ENCODE results near the gene TMEM39B.
"Not testable (repeated sequence)": the region's sequence is repeated elsewhere in the genome, so short reads cannot be mapped to it uniquely, and the experiment has no call there.

Gene TMEM39B

GRCh38 chr1:32113436-32113835 is 40.7 kb downstream of the TMEM39B start:
- not testable (repeated sequence) for DNase-seq

DNA sequence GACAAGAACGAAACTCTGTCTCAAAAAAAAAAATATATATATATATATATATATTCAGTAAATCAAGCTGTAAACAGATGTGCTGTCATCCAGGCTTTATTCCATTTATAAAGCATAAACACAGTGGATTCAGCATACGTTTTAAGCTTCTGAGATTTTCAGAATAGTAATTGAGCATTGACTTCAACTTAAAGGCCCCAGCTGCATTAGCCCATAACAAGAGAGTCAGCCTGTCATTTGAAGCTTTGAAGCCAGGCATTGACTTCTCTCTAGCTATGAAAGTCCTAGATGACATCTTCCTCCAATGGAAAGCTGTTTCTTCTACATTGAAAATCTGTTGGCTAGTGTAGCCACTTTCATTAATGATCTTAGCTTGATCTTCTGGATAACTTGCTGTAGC is 41.7 kb downstream of the TMEM39B start:
- DNase-seq: no peak

GRCh38 chr1:32115496-32115895 is 42.8 kb downstream of the TMEM39B start:
- no peak for DNase-seq

DNA sequence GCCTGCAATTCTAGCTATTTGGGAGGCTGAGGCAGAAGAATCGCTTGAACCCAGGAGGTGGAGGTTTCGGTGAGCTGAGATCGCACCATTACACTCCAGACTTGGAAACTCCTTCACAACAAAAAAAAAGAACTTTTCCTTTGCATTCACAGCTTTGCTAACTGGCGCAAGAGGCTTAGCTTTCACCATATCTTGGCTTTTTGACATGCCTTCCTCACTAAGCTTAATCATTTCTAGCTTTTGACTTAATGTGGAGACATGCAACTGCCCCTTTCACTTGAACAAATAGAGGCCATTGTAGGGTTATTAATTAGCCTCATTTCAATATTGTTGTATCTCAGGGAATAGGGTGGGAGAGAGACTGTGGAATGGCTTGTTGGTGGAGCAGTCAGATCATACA is 43.8 kb downstream of the TMEM39B start:
- no peak for DNase-seq

- no peak for DNase-seq
Observed at GRCh38 chr1:32122151-32122550, 49.4 kb downstream of the TMEM39B start.

DNA sequence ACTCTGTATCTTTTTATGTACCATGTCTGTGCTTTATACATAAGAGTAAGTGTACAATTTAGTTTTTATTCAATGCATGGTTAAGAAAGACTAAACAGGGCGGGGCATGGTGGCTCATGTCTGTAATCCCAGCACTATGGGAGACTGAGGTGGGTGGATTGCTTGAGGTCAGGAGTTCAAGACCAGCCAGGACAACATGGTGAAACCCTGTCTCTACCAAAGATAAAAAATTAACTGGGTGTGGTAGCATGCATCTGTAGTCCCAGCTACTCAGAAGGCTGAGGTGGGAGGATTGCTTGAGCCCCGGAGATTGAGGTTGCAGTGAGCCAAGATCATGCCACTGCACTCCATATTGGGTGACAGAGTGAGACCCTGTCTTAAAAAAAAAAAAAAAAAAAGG is 50.6 kb downstream of the TMEM39B start:
- DNase-seq: not testable (repeated sequence)

DNA sequence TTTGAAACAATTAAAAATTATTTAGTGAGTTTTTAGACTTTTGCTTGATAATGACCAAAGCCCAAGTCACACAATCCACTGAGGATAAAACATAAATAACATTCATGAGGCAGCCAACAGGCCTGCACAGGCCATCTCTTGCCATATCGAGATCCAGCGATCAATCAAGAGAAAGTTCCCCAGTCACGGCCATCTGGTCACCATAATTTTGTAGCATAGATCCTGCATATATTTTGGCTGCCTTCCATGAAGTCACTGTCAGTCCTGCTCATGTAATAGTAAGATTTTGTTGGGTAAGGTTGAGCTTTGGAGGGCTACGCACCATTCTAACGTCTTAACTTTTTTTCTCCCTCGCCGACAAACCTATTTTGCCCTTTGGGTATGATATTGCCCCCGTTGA is 52.6 kb downstream of the TMEM39B start:
- DNase-seq: no peak

DNA sequence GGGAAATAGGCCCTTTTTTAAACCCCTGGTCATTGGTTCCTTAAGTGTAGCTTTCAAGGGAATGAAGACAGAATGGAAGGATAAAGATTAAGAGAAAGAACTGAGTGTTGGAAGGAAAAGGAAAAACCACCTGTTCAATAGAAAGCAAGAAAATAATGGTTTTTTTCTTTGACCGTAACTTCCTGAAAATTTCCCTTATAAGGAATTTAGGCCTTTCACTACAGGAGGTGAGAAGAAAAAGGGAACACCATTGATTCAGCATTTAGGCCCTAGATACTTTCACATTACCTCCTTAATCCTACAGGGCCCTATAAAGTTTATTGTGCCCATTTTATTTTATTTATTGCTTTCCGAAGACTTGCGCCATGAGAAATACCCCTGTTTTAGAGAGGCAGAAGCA is 54.0 kb downstream of the TMEM39B start:
- no peak for DNase-seq

- DNase-seq: no peak
Observed at GRCh38 chr1:32127409-32128198, 54.9 kb downstream of the TMEM39B start.

- no peak for DNase-seq
Observed at GRCh38 chr1:32128479-32128878, 55.7 kb downstream of the TMEM39B start.

- DNase-seq: no peak
Observed at GRCh38 chr1:32128964-32129363, 56.2 kb downstream of the TMEM39B start.

DNA sequence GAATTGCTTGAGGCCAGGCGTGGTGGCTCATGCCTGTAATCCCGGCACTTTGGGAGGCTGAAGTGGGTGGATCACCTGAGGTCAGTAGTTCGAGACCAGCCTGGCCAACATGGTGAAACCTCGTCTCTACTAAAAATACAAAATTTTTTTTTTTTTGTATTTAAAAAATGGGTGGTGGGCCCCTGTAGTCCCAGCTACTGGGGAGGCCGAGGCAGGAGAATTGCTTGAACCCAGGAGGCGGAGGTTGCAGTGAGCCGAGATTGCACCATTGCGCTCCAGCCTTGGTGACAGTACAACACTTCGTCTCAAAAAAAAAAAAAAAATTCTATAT is 61.2 kb downstream of the TMEM39B start:
- DNase-seq: not testable (repeated sequence)

DNA sequence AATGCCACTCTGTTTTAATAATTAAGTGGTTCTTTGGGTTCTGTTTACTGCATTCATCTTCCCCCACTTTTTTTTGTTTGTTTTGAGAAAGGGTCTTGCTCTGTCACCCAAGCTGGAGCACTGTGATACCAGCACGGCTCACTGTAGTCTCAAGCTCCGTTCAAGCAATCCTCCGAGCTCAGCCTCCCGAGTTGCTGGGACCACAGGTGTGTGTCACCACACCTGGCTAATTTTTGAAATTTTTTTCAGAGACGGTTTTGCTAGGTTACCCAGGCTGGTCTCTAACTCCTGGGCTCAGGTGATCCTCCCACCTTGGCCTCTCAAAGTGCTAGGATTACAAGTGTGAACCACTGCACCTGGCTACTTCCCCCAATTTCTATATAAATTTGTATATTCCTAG is 64.4 kb downstream of the TMEM39B start:
- no peak for DNase-seq

DNA sequence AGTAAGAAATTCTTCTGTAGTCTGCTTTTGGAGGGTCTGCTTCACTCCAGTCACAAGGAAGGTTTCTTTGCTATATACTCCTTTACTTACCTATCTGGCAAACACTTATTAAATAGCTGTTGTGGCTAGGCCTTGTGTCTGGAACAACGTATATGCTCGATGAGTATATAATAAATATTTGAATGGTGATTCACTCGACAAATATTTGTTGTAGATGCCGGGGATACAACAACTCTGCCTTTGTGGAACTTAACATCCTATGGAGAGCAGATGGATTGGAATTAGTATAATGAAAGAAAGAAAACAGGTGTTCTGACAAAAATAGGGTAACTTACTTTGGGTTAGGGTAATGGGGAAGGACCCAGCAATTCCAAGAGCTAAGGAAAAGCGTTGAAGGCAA is 66.2 kb downstream of the TMEM39B start:
- peak; percentile 54 for DNase-seq

- DNase-seq: peak; percentile 72
Observed at GRCh38 chr1:32142446-32143301, 69.9 kb downstream of the TMEM39B start.

DNA sequence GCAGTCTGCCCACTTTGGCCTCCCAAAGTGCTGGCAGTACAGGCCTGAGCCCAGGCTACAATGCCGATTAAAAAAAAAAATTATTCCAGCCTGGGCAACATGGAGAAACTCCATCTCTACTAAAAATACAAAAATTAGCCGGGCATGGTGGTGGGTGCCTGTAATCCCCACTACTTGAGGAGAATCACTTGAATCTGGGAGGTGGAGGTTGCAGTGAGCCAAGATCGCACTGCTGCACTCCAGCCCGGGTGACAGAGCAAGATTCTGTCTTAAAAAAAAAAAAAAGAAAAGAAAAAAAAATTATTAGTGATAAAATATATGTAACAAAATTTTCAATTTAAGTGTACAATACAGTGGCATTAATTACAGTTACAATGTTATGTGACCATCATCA is 70.6 kb downstream of the TMEM39B start:
- not testable (repeated sequence) for DNase-seq

DNA sequence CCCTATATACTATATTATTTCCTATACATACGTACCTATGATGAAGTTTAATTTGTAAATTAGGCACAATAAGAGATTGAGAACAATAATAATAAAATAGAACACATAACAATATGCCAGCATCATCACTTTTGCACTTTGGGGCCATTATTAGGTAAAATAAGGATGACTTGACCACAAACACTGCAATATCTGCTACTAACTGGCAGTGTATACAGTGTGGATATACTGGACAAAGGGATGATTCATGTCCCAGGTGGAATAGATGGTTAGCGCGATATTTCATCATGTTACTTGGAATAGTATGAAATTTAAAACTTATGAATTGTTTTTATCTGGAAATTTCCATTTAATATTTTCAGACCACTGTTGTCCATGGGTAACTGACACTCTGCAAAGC is 71.3 kb downstream of the TMEM39B start:
- peak; percentile 13 for DNase-seq

- DNase-seq: not testable (repeated sequence)
Observed at GRCh38 chr1:32147799-32148198, 75.1 kb downstream of the TMEM39B start.

DNA sequence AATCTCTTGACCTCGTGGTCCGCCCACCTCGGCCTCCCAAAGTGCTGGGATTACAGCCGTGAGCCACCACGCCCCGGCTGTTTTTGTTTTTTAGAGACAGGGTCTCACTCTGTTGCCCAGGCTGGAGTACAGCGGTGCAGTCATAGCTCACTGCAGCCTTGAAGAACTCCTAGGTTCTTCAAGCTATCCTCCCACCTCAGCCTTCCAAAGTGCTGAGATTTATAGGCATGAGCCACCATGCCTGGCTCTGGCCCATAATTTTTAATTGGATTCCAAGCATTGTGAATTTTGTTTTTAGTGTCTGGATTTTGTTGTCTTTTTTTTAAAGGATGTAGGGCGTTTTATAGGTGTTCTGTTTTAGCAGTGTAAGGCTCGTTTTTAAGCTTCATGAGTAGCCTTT is 78.1 kb downstream of the TMEM39B start:
- peak; percentile 42 for DNase-seq

- DNase-seq: peak; percentile 81
Observed at GRCh38 chr1:32151319-32151787, 78.6 kb downstream of the TMEM39B start.
